CD4-positive, alpha-beta T cell treated with Interferon alpha-2 for 1 hour (primary cell): Measurements from ENCODE around the gene PNPLA1.

Experiments used
- DNase-seq, 2 donors: peaks; one replicate each; pipeline ENCODE4 v3.0.0-alpha.2; 2020 to 2022

The PNPLA1 gene

DNA sequence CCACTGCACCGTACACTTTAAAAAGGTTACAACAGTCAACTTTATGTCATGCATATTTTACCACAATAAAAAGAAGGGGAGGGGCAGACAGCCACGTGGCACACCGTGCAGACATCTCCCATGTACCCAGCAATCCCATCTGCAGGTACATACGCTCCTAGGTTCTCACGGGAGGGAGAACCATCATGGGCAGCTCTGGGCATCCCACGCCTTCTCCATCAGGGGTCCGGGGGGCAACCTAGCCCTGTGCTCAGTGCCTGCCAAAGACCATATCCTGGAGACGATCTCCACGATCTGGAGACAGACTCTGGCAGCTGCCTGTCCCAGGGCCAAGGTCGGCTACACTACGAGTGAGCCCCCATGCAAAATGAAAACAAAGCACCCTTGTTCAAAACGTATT is 69.3 kb downstream of the PNPLA1 start:
- DNase-seq, result no peak

DNA sequence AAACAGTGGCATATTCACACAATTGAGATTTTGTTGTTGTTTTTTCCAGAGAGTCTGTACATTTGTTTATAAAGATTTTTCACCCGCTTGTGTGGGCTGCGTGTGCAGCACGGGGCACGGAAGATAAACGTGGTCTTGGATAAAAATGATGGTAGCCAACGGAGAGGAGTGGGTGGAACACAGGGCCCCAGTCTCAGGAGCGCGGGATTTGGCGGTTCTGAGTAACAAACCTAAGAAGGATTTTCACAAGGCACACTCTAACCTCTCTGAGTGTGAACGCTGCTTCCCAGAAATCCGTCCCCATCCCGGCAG is 70.4 kb downstream of the PNPLA1 start:
- DNase-seq, result no peak

DNA sequence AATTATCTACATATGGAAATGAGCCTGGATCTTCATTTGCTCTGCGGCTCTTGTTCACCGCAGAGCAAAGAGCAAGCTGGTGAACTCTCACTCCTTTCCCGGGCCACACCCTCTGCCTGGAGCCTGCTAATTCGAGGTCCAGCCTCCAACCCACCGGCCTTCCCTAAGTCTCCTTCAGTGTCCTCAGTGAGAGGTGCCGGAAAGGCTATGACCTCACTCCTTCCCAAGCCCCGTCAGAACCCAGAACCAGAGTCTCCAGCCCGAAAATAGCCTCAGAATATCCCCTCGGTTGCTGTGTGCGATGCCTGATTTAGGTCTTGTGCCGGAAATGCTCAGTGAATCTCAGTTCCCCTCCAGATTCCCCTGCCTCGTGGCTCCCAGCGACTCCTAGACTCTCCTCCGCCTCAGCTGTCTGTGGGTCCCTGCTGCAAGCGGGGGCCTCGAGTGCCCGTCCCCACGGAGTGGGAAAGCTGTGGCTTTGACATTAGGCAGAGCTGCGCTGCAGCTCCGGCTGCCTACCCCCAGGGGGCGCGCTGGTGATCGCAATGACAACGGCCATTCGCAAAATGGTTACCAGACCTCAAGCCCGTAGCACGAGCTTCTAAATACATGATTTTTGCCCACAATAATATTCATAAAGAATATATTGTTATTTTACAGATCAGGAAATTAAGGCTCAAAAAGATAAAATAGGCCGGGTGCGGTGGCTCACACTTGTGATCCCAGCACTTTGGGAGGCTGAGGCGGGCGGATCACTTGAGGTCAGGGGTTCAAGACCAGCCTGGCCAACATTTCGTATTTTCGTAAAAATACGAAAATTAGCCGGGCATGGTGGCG is 71.0 kb downstream of the PNPLA1 start:
- peak; percentile 72 to 78 for DNase-seq

DNA sequence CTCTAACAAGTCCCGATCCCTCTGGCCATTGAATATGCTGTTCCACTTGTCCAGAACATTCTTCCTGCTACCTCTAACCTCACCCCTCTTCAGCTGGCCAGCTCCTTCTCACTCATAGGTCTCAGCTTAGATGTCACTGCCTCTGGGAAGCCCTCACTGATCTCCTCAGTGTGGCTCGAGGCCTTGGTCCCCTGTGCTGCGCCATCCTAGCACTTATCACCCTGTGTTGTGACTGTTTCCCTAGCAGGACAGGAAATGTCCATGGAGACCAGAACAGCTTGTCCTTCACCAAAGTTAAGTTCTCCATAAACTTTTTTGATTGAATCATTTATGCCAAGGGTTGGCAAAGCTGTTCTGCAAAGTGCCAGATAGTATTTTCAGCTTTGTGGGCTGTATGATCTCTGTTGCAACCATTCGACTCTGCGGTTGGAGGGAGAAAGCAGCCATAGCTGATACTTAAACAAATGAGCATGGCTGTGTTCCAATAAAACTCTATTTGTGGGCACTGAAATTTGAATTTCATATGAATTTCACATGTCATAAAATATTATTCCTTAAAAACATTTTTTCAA is 73.3 kb downstream of the PNPLA1 start:
- no peak for DNase-seq

DNA sequence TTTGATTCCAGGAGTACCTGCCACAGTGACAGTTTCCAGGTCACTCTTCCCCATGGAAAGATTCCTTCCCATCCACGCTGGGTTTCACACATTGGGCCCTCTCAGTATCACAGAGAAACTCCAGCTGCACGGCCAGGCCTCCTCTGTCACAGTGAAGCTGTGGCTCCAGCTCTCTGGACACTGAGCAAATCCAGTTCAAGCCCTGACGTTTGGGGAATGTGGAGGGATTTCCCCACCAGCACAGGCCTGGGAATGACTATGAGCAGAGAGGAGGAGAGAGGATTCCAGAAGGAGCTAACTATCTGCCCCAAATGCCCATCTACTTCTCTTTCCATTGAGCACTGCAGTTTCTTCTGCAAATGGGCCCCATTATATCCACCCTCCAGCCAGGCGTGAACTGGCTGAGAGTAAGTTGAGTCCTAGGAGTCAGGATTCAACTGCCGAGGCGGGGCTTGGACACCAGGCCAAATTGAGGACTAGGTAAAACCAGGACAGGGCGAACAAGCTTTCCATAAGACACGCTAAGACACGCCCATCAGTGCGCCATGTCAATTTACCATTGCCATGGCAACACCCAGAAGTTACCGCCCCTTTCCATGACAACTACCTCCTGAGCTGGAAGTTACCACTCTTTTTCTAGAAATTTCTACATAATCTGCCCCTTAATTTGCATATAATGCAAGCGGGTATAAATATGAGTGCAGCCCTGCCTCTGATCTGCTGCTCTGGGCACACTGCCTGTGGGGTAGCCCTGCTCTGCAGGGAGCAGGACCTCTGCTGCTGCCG is 76.0 kb downstream of the PNPLA1 start:
- DNase-seq, result no peak

DNA sequence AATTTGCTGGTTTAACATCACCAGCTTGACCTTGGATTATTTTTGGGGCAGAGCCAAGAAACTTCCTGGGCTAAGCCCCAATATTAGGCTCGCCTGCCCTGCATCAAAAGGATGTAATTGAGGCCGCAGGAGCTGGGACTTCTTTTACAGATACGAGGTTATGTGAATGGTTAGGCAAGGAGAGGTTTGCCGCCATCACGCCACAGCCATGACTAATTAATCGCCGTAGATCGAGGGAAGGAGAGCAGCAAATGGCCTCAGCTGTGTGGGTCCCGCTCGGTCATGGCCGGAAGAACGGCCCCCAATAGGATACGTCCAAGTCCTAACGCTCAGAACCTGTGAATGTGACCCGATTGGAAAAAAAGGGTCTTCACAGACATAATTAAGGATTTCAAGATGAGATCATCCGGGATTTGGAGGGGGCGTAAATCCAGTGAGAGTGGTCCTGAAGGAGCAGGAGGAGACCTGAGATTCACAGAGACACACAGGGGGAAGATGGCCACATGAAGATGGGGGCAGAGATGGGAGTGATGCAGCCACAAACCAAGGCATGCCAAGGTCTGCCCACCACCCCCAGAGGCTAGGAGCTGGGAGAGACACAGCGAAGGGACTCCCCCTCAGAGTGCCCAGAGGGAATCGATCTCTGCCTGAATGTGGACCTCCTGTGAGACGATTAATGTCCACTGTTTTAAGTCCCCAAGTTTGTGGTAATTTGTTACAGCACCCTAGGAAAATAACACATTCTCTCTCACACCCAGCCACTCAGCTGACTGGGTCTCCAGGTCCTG is 76.8 kb downstream of the PNPLA1 start:
- DNase-seq, result no peak

DNA sequence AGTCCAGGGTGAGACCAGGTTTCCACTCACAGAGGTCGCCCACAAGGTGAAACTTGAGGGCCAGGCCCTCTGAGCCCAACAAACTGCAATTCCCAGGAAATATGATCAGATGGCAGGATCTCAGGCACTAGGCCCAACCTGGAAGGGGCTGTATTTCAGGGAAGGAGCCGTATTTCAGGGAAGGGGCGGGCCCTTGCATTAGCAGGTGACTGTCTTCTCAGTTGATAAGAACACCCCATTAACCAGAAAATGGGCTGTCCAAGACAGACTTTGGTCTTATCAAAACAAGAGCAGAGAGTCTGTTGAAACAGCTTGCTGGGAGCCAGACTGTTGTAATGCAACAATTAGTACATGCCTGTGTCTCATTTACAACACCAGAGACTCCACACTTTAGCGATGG is 77.8 kb downstream of the PNPLA1 start:
- DNase-seq, result no peak

DNA sequence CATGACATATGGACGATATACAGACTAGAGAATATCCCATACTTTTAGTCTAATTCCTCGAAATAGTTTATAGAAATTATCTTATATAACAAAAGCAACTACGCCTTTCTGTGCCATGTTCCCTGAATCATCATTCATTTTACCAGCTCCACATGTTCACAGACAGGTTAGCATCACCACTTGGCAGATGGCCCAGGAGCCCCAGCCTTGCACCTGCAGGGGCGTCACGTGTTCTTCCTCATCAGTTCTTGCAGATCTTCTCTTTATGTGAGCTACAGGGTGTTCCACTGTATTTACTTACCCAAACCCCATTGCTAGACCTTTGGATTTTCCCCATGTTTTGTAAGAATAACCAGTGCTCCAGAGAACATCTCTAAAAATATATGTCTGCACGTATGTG is 79.4 kb downstream of the PNPLA1 start:
- DNase-seq, result no peak

DNA sequence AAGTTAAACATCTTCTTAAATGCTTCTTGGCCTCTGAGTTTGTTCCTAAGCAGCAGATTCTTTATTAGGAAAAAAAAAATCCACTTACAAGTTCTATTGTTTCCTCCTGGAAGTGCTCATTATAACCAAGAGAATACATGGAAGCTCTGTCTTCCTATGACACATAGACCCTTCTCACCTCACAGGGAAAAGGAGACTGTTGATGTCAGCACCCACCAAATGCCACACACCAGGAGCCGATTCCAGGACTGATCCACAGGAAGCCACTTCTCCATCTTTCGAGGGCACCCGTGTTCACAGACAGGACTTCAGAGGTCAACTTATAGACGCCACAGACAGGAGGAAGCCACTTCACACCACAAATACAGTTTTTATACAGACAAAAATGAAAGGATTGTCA is 80.2 kb downstream of the PNPLA1 start:
- DNase-seq, result no peak

DNA sequence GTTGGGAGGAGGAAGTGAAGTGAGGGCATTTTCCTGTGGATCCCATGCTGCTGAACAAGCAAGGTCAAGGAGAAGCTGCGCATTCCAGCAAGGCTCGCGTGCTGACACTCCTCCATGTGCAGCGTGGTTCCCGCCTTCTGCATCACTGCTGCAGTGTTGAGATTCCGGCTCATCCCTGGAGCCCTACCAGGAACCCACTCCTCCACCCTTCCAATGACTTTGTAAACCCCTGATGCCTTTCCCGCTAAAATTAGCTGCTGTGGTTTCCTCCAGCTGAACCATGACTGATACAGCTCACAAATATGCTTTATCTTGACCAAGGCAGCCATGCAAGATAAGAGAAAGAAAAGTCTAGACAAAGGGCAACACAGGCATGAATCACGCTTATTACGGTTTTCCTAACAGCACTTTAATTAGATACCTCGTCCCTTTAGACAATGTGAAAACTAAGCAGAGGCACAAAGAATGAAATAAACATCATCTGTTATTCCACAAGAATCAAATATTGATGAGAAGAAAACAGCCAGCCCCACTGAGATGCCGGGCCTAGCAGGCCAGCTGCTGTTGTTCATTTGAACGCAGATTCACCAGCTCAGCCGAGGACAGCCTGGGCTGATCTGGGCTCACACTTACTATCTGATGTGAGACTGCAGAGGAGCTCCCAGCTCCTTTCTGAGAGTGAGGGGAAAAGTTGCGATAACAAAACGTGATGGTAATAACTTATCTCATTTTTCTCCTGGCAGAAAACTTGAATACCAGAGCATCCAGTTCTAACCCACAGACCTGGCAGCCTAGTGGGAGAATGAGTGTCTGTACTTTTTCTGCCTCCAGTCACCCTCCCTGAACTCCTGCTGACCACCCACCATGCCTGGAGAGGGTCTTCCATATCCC is 81.1 kb downstream of the PNPLA1 start:
- no peak for DNase-seq

DNA sequence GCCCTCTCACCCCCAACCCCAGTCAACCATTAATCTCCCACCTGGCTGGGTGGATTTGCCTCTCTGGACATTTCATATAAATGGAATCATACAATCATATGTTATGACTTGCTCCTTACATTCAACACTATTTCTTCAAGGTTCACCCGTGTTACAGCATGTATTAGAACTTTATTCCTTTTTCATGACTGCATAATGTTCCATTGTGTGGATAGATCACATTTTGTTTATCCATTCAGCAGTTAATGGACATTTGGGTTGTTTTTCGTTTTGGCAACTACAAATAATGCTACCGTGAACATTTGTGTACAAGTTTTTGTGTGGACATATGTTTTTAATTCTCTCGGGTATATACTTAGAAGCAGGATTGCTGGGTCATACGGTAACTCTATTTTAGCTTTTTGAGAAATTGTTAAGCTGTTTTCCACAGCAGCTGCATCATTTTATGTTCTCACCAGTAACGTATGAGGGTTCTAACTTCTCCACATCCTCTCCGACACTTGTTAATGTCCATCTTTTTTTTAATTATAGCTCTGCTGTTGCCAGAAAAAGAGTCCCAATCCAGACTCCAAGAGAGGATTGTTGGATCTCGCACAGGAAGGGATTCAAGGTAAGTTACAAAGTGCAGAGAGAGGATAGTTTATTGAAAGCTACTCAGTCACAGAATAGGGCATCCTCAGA is 82.8 kb downstream of the PNPLA1 start:
- no peak for DNase-seq

DNA sequence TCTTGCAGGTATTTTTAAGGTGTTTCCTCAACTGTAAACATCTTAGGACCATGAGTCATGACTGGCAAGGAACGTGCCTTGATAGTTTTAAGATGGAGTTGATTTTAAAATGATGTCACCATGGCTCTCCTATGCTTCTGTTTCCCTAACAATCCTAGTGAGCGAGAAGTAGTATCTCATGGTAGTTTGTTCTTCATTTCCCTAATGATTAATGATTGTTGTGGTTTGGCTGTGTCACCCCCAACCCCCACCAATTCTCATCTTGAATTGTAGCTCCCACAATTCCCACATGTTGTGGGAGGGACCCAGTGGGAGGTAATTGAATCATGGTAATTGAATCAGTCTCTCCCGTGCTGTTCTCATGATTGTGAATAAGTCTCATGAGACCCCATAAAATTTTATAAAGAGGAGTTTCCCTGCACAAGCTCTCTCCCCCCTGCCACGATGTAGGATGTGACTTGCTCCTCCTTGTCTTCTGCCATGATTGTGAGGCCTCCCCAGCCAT is 83.6 kb downstream of the PNPLA1 start:
- no peak for DNase-seq

DNA sequence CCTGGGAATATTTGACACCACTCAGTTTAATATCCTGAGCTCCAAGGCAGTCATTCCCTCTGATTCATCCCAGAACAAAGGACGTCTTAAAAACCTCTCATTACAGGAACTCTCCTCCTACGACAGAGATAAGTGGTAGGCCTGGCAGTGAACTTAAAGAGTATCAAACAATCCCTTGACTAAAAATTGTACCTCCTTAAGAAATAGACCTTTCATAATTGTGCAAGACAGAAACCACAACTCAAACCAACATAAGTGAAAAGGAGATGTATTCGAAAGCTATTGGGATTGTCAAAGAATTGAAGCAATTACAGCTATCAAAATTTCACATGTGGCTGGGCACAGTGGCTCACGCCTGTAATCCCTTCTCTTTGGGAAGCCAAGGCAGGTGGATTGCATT is 86.0 kb downstream of the PNPLA1 start:
- DNase-seq, result no peak

DNA sequence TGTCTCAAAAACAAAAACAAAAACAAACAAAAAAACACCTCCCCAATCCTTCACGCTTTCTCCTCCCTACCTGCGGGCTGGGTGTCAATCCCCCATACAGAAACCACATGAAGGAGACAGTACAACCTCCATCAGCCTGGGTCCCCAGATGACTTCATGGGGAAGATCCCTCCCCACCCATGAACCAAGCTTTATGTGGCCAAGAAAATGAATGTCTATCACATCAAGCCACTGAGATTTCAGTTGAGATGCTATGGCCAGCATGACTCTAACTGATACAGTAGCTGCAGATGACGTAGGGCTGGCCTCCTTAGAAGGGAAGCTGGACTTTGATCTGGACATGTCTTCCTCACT is 88.0 kb downstream of the PNPLA1 start:
- DNase-seq, result no peak
